NK-92 (cell line): ENCODE measurements around the gene AP2A1.

Source experiments
- DNase-seq: peaks from one replicate; lab custom pipeline; 2025; ENCODE audit not compliant: unreplicated experiment; lab: John Stamatoyannopoulos, UW

The AP2A1 gene

GRCh38 chr19:49766007-49766929, 533 bp upstream of the AP2A1 start:
- peak; percentile 96 for DNase-seq

GRCh38 chr19:49767381-49767780, 580 bp downstream of the AP2A1 start:
- DNase-seq = no peak

- no peak for DNase-seq
Observed at GRCh38 chr19:49767967-49768581, 1.3 kb downstream of the AP2A1 start.

- no peak for DNase-seq
Observed at GRCh38 chr19:49770529-49770928, 3.7 kb downstream of the AP2A1 start.

DNA sequence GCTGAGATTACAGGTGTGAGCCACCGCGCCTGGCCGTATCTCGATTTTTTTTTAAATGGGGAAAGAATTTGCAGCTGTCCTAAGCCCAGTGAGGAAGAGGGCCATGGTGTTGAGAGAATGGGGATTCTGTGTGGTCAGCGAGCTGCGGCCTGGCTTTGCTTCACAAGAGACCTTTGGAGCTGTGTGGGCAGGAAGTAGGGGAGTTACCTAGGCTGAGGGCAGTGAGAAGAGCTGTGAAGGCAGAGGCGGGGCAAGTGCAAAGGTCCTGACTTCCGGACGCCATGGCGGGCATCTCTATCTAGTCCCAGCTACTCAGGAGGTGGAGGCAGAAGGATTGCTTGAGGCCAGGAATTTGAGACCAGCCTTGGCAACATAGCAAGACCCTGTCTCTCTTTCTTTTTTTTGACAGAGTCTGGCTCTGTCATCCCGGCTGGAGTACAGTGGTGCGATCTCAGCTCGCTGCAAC, 4.9 kb downstream of the AP2A1 start:
- DNase-seq = no peak

- DNase-seq = no peak
Observed at GRCh38 chr19:49772850-49773432, 6.1 kb downstream of the AP2A1 start.

GRCh38 chr19:49773663-49774350, 7.0 kb downstream of the AP2A1 start:
- no peak for DNase-seq

DNA sequence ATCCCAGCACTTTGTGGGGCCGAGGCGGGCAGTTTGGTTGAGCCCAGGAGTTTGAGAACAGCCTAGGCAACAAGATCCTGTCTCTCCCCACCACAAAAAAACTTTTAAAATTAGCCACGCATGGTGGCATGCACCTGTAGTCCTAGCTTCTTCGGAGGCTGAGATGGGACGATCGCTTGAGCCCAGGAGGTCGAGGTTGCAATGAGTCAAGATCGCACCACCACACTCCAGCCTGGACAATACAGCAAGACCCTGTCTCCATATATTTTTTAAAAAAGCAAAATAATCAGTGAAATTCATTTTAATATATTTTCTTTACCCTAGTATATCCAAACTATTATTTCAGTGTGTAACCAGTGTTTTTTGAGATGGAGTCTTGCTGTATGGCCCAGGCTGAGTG, 8.2 kb downstream of the AP2A1 start:
- no peak for DNase-seq

DNA sequence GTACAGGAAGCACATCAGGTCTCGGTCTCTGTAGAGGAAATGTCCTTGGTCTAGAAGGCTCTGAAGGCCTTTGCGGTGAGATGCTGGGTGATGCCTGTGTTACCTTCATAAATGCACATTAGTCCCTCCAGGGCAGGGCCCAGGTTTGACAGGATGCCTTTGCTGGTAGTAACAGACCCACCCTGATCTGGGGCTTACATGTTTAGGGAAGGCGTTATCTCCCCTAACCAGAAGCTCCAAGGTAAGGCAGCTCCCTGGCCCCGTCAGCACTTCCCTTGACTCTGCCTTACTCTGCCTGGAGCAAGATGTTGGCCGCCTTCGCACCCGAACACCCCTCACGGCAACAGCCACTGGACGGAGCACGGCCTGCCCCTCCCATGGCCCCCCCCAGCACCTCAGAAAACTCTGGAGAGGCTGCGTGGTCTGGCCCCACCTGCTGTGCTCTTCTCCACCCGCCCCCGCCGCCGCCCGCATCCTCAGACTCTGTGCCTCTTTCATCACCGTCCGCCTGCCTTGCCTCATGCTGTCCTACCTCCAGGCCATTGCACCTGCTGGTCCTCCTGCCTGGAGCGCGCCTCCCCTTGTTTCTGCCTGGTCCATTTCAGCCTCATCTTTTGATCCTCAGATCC, 9.1 kb downstream of the AP2A1 start:
- DNase-seq = no peak

- DNase-seq = no peak
Observed at GRCh38 chr19:49776371-49776764, 9.6 kb downstream of the AP2A1 start.

DNA sequence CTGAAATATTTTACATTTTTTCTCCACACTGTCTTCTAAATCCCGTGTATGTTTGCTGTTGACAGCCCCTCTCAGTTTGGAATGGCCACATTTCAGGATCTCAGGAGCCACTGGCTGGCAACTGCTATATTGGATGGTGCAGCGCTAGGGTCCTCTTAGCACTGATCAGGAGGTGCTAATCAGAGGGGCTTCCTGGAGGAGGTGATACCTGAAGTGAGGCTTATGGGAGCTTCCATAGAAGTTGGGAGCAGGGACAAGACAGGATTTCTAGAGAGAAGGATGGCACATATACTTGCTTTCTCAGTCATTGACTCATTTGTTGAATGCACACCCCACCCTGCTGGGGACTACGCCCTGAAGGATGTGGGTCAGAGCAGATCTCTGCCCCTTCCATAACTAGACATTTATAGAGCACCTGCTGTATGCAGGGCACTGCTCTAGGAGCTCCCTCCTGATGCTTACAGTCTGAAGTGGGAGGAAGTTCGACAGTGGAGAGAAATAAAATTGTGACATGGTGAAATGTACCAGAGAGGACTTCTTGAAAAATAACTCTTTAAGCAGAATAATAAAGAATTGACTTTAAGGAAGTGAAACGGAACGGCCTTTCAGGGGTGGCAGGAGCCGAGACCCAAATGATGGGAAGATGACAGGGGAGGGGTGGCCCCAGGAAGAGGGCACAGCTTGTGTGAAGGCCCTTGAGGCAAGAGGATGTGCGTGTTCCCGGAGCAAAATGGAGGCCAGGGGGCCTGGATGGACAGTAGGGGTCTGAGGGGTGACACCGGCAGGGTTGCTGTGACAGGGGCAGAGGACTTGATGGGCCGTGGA, 13.1 kb downstream of the AP2A1 start:
- DNase-seq = no peak

GRCh38 chr19:49780861-49781260, 14.1 kb downstream of the AP2A1 start:
- DNase-seq = no peak

DNA sequence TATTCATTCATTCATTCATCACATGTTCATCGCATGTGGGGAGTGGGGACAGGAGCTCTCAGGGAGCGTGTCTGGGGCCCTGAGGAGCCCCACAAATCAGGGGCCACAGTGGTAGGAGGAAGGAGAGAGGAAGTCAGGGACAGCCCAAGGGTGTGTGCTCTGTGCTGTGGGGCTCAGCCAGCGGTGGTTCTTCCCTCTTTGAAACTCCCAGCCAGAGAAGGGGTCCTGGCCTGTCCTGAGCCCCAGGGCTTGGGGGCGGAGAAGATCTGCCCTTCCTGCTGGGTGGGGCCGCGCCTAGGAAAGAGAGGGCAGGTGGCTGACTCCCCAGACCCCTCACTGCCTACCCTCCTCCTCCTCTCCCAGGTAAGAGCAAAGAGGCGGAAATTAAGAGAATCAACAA, 14.6 kb downstream of the AP2A1 start:
- no peak for DNase-seq

- DNase-seq = no peak
Observed at GRCh38 chr19:49782515-49782914, 15.7 kb downstream of the AP2A1 start.

DNA sequence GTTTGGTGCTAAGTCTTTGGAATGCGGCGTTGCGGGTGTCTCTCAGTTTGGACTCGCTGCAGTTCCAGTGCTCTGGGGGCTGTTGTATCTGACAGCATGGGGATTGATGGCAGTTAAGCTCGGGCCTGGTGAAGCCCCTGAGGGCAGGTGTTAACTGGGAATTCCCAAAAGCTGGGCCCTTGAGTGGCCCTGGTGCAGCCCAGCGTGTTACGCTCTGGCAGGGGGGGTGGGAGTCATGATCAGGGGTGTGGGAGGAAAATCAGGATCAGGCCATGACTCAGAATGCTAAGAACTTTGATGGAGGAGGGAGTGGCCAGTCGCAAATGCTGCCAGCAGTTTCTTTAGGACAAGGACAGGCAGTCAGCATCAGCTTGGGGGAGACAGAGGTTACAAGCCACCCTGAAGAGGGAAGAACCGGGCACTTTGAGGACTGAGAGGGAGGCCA, 19.6 kb downstream of the AP2A1 start:
- no peak for DNase-seq

GRCh38 chr19:49787746-49788145, 20.9 kb downstream of the AP2A1 start:
- no peak for DNase-seq

GRCh38 chr19:49788857-49789256, 22.1 kb downstream of the AP2A1 start:
- no peak for DNase-seq

DNA sequence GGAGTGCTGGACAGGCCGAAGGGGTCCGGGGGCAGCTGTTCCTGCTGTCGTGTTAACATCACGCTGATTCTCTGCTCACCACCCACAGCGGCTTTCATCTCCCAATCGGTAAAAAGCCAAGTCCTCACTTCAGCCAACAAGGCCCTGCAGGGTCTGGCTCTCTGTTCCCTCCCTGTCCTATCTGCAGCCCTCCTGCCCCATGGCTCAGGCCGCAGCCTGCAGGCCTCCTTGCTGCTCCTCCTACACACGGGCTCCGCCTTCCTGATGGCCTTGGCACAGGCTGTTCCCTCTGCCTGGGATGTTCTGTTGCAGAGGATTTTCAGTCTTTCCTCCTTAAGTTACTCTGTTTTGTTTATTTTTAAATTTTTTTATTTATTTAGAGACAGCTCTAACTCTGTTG, 24.1 kb downstream of the AP2A1 start:
- DNase-seq = no peak

- DNase-seq = no peak
Observed at GRCh38 chr19:49791776-49792445, 25.1 kb downstream of the AP2A1 start.
